Neural progenitor cell (in vitro differentiated cells): ENCODE measurements around the gene KHDC3L. TPM values are rescaled to one million over a fixed set of nuclear protein-coding genes. Genes with fewer than 3 reads are reported as not detected.

Source experiments
- DNase-seq: peaks from one replicate; pipeline ENCODE4 v3.0.0-alpha.2; 2016; ENCODE audit warnings: low spot score
- H2AFZ ChIP-seq: fragments of 200-600 bp; sonication (generic); replicated peaks from 2 replicates; pipeline ENCODE4 v1.6.1; 2016; ENCODE audit warnings: antibody characterized with exemption
- H3F3A ChIP-seq: fragments of 200-600 bp; sonication (generic); 2 replicates; pipeline ENCODE4 v1.6.1; 2016; ENCODE audit warnings: antibody characterized with exemption, low read depth
- H3K27ac ChIP-seq: fragments of 200-600 bp; sonication (generic); 2 replicates; pipeline ENCODE4 v1.5.1; 2016; ENCODE audit warnings: mild to moderate bottlenecking
- H3K27me3 ChIP-seq: fragments of 200-600 bp; sonication (generic); 2 replicates; pipeline ENCODE4 v1.6.1; 2016; ENCODE audit warnings: mild to moderate bottlenecking, moderate library complexity
- H3K36me3 ChIP-seq: fragments of 200-600 bp; sonication (generic); 2 replicates; pipeline ENCODE4 v1.5.1; 2016
- H3K4me1 ChIP-seq: fragments of 200-600 bp; sonication (generic); 2 replicates; pipeline ENCODE4 v1.6.1; 2016; ENCODE audit warnings: mixed run types
- H3K4me2 ChIP-seq: fragments of 200-600 bp; sonication (generic); 2 replicates; pipeline ENCODE4 v1.6.1; 2016
- H3K4me3 ChIP-seq: fragments of 200-600 bp; sonication (generic); 2 replicates; pipeline ENCODE4 v1.5.1; 2016
- H3K79me2 ChIP-seq: fragments of 200-600 bp; sonication (generic); 2 replicates; pipeline ENCODE4 v1.6.1; 2016; ENCODE audit warnings: low read depth
- H3K9ac ChIP-seq: fragments of 200-600 bp; sonication (generic); 2 replicates; pipeline ENCODE4 v1.6.1; 2016
- H3K9me3 ChIP-seq: fragments of 200-600 bp; sonication (generic); 2 replicates; pipeline ENCODE4 v1.5.1; 2016; ENCODE audit warnings: low read depth
- H4K20me1 ChIP-seq: fragments of 200-600 bp; sonication (generic); 2 replicates; pipeline ENCODE4 v1.6.1; 2016; ENCODE audit warnings: low read depth
- H3K27ac Mint-ChIP-seq: 3 replicates; pipeline ENCODE4 v1.8.0; 2021; ENCODE audit warnings: mixed read lengths
- H3K27me3 Mint-ChIP-seq: 2 replicates; pipeline ENCODE4 v1.8.0; 2022; ENCODE audit warnings: low read depth, mild to moderate bottlenecking, inconsistent platforms, moderate library complexity, mixed read lengths; ENCODE audit not compliant: insufficient read depth
- H3K36me3 Mint-ChIP-seq: 3 replicates; pipeline ENCODE4 v1.8.0; 2021; ENCODE audit warnings: mixed read lengths
- H3K4me1 Mint-ChIP-seq: 3 replicates; pipeline ENCODE4 v1.8.0; 2021; ENCODE audit warnings: mixed read lengths
- H3K4me3 Mint-ChIP-seq: 3 replicates; pipeline ENCODE4 v1.8.0; 2021; ENCODE audit warnings: mild to moderate bottlenecking, moderate library complexity, mixed read lengths
- H3K9me3 Mint-ChIP-seq: 3 replicates; pipeline ENCODE4 v1.8.0; 2020; ENCODE audit warnings: mixed read lengths
- CTCF ChIP-seq: fragments of 200-600 bp; sonication (generic); IDR thresholded peaks from 2 replicates; pipeline ENCODE4 v1.5.1; 2017; ENCODE audit warnings: antibody characterized with exemption, mild to moderate bottlenecking
- EZH2 ChIP-seq: fragments of 200-600 bp; sonication (generic); IDR thresholded peaks from 2 replicates; pipeline ENCODE4 v1.6.1; 2017; ENCODE audit warnings: antibody characterized with exemption, mild to moderate bottlenecking, moderate library complexity
- EZH2phosphoT487 ChIP-seq: fragments of 200-600 bp; sonication (generic); IDR thresholded peaks from 2 replicates; pipeline ENCODE4 v1.6.1; 2017; ENCODE audit warnings: antibody characterized with exemption
- total RNA-seq: library from RNA; depleted of rRNA; stranded (reverse); fragments of >200 nt; gene quantifications from 2 replicates; pipeline ENCODE4 v1.2.3, GENCODE V29; 2015; ENCODE audit warnings: low replicate concordance

Gene KHDC3L
- total RNA-seq, 1 donor from 2014 or later = not detected

- Histone ChIP-seq H3F3A (no peaks in the 10 kb centered on the region), H3K27me3 (no peaks in the 10 kb centered on the region), H3K9ac (no peak overlapping the region), H3K9me3 (no peaks in the 10 kb centered on the region), H3K36me3 (no peaks in the 10 kb centered on the region), H3K27ac (no peak overlapping the region), H3K79me2 (no peaks in the 10 kb centered on the region), H2AFZ (no peak overlapping the region), H4K20me1 (no peaks in the 10 kb centered on the region), H3K4me1 (no peaks in the 10 kb centered on the region), H3K4me2 (no peak overlapping the region), H3K4me3 (no peak overlapping the region)
- Mint-ChIP-seq H3K9me3 (peaks cover 2% of the 10 kb centered on the region), H3K27me3 (peaks cover 4% of the 10 kb centered on the region), H3K27ac (no peak overlapping the region), H3K4me3 (no peak overlapping the region), H3K4me1 (peaks cover 5% of the 10 kb centered on the region), H3K36me3 (no peaks in the 10 kb centered on the region)
- no peak for TF ChIP-seq EZH2
- TF ChIP-seq CTCF = no peak
- no peak for TF ChIP-seq EZH2phosphoT487
- no peak for DNase-seq
Observed at GRCh38 chr6:73368675-73369074, 6.2 kb downstream of the KHDC3L start.

GRCh38 chr6:73369157-73369556, 6.7 kb downstream of the KHDC3L start:
- no peak overlapping the region for H3K27ac Mint-ChIP-seq
- Histone ChIP-seq H4K20me1 (no peaks in the 10 kb centered on the region), H3F3A (no peaks in the 10 kb centered on the region), H3K4me2 (no peak overlapping the region), H3K4me1 (no peaks in the 10 kb centered on the region), H3K9me3 (no peaks in the 10 kb centered on the region), H3K79me2 (no peaks in the 10 kb centered on the region), H3K27me3 (no peaks in the 10 kb centered on the region), H3K4me3 (no peak overlapping the region), H3K36me3 (no peaks in the 10 kb centered on the region), H3K9ac (no peak overlapping the region), H3K27ac (no peak overlapping the region), H2AFZ (no peak overlapping the region)
- no peak for DNase-seq
- no peak overlapping the region for H3K4me3 Mint-ChIP-seq
- no peaks in the 10 kb centered on the region for H3K36me3 Mint-ChIP-seq
- peaks cover 5% of the 10 kb centered on the region for H3K4me1 Mint-ChIP-seq
- H3K27me3 Mint-ChIP-seq = peaks cover 3% of the 10 kb centered on the region
- H3K9me3 Mint-ChIP-seq = peaks cover 2% of the 10 kb centered on the region
- TF ChIP-seq EZH2 = no peak
- TF ChIP-seq EZH2phosphoT487 = no peak
- TF ChIP-seq CTCF = no peak

GRCh38 chr6:73369563-73369962, 7.1 kb downstream of the KHDC3L start, which contains the start of gene OOEP:
OOEP (minus strand) TSS chr6:73369897; CDS start chr6:73369792, 105 bp downstream.
- H3K79me2 ChIP-seq = no peaks in the 10 kb centered on the region
- Mint-ChIP-seq H3K27me3 (no peaks in the 10 kb centered on the region), H3K4me3 (no peak within 1 kb of the TSS), H3K4me1 (peaks cover 5% of the 10 kb centered on the region), H3K27ac (no peak within 1 kb of the TSS), H3K36me3 (no peaks in the 10 kb centered on the region), H3K9me3 (peaks cover 2% of the 10 kb centered on the region)
- no peak for DNase-seq
- no peak within 1 kb of the TSS for H3K9ac ChIP-seq
- H3F3A ChIP-seq = no peaks in the 10 kb centered on the region
- H3K9me3 ChIP-seq = no peaks in the 10 kb centered on the region
- no peaks in the 10 kb centered on the region for H4K20me1 ChIP-seq
- H3K27me3 ChIP-seq = no peaks in the 10 kb centered on the region
- no peak within 1 kb of the TSS for H3K4me2 ChIP-seq
- TF ChIP-seq CTCF (no peak), EZH2phosphoT487 (no peak), EZH2 (no peak)
- no peak within 1 kb of the TSS for H2AFZ ChIP-seq
- no peaks in the 10 kb centered on the region for H3K36me3 ChIP-seq
- no peak within 1 kb of the TSS for H3K27ac ChIP-seq
- H3K4me1 ChIP-seq = no peaks in the 10 kb centered on the region
- H3K4me3 ChIP-seq = no peak within 1 kb of the TSS
